DMS79 (cell line): ENCODE results near the gene KDM5C.
"Not testable (repeated sequence)": the region's sequence is repeated elsewhere in the genome, so short reads cannot be mapped to it uniquely, and the experiment has no call there.

Source experiments
- DNase-seq: peaks from one replicate; lab custom pipeline; 2025; lab: John Stamatoyannopoulos, UW

KDM5C gene

GRCh38 chrX:53190363-53190960 is 34.5 kb downstream of the KDM5C start:
- DNase-seq, result no peak

GRCh38 chrX:53188763-53189162 is 36.2 kb downstream of the KDM5C start:
- no peak for DNase-seq

GRCh38 chrX:53186351-53186750 is 38.7 kb downstream of the KDM5C start:
- DNase-seq, result no peak

GRCh38 chrX:53184836-53185235 is 40.2 kb downstream of the KDM5C start:
- DNase-seq, result no peak

GRCh38 chrX:53171356-53171755 is 53.7 kb downstream of the KDM5C start:
- no peak for DNase-seq

GRCh38 chrX:53166103-53166502 is 58.9 kb downstream of the KDM5C start:
- DNase-seq, result no peak

DNA sequence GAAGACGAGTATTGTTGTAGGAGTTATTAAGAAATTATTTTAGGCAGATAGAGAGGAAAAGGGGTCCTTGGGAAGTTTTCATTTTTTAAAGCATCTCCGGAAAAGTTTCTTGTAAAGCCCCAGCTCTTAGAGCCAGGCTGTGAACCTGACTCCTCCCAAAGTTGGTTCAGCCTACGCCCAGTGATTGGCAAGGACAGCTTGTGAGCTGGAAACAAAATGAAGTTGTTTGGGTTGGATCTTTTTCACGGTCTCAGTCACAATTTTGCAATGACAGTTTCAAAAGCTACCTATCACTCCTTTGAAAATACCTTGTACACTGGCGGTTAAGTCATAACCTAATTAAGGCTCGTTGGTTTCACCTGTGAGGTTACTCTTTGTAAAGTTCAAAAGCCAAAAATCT is 60.4 kb downstream of the KDM5C start:
- not testable (repeated sequence) for DNase-seq

GRCh38 chrX:53163436-53163835 is 61.6 kb downstream of the KDM5C start:
- no peak for DNase-seq

- no peak for DNase-seq
Measured at GRCh38 chrX:53160297-53160983, 64.6 kb downstream of the KDM5C start.

GRCh38 chrX:53159184-53159583 is 65.8 kb downstream of the KDM5C start:
- no peak for DNase-seq

DNA sequence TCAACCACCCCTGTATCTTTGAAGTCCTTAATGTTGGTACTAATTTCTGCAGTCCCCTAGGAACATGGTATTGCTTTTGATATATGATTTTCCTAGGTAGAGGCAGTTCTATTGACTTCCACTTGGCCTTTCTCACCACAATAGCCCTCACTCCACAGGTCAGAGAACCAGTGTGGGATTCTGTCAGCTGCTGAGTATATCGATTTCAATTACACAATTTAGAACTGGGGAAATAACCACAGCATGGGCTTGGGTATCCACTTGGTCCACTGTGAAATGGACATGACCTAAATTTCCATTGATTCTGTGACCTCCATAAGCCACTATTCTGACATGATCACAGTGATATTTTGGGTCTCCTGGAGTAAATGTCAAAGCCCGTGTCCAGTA is 68.8 kb downstream of the KDM5C start:
- DNase-seq, result no peak

GRCh38 chrX:53155512-53156206 is 69.3 kb downstream of the KDM5C start:
- DNase-seq, result no peak

GRCh38 chrX:53153581-53153980 is 71.4 kb downstream of the KDM5C start:
- DNase-seq, result no peak
